ENCODE data around the gene RHOU.
"Not testable (repeated sequence)": the region's sequence is repeated elsewhere in the genome, so short reads cannot be mapped to it uniquely, and the experiment has no call there.

DNA sequence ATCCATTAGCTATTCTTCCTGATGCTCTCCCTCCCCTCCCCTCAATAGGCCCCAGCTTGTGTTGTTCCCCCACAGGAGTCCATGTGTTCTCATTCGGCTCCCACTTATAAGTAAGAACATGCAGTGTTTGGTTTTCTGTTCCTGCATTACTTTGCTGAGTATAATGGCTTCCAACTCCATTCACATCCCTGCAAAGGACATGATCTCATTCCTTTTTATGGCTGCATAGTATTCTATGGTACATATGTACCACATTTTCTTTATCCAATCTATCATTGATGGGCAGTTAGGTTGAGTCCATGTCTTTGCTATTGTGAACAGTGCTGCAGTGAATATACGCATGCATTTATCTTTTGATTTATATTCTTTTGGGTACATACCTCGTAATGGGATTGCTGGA lies 40.8 kb upstream of the RHOU start:
- not testable (repeated sequence) for TF ChIP-seq TAF1 (IDR thresholded peaks at IDR 0.05; ENCODE audit: borderline replicate concordance, low read depth, low read length); POLR2AphosphoS5 (IDR thresholded peaks at IDR 0.05; ENCODE audit: low read depth, low read length); POLR2A (IDR thresholded peaks at IDR 0.05; ENCODE audit: low read depth, low read length)

All from GM12892 (cell line).